Measurements from ENCODE around the gene ACBD3. TPM values are rescaled to one million over a fixed set of nuclear protein-coding genes. Genes with fewer than 3 reads are reported as not detected.

The ACBD3 gene
- total RNA-seq, 6 experiments from 2014 or later, result 14.6 to 23.6 (median 17.5) TPM

- intact Hi-C loops (cut with DNase I), result no loop called here
Observed at GRCh38 chr1:226107471-226108460, 78.8 kb downstream of the ACBD3 start.

GRCh38 chr1:226104671-226105121, 81.8 kb downstream of the ACBD3 start:
- intact Hi-C loops (cut with DNase I), result no loop called here
- TF ChIP-seq CTCF (IDR thresholded peaks at IDR 0.05), result no peak
- no peak for TF ChIP-seq POLR2A (IDR thresholded peaks at IDR 0.05)
- Histone ChIP-seq H3K36me3 (no peaks in the 10 kb centered on the region), H3K4me1 (peaks cover 0 to 9% (median 0%) of the 10 kb centered on the region in 4 donors), H3K4me3 (no peak overlapping the region), H3K27me3 (no peaks in the 10 kb centered on the region), H3K27ac (no peak overlapping the region), H3K9me3 (no peaks in the 10 kb centered on the region)
- WGBS (ENCODE audit: insufficient coverage, low coverage, low lambda C conversion rate, missing lambda C conversion rate), result 52% methylated on average over 7 of the region's 8 CpGs
- ATAC-seq (peak; percentile 25 to 53 (median 30)), DNase-seq (no peak)

More at GRCh38 chr1:226107471-226108460, 78.8 kb downstream of the ACBD3 start:
- 55% methylated on average over 2 of the region's 3 CpGs for WGBS (ENCODE audit: insufficient coverage, low coverage, low lambda C conversion rate, missing lambda C conversion rate)
- H3K36me3 ChIP-seq, result no peaks in the 10 kb centered on the region
- H3K9me3 ChIP-seq, result no peaks in the 10 kb centered on the region
- no peaks in the 10 kb centered on the region for H3K27me3 ChIP-seq
- ATAC-seq, result no peak
- H3K4me3 ChIP-seq, result no peak overlapping the region
- DNase-seq, result no peak
- H3K4me1 ChIP-seq, result peaks cover 0 to 9% (median 0%) of the 10 kb centered on the region in 4 donors
- TF ChIP-seq POLR2A (IDR thresholded peaks at IDR 0.05) (no peak), CTCF (IDR thresholded peaks at IDR 0.05) (no peak)
- H3K27ac ChIP-seq, result no peak overlapping the region

- H3K27me3 ChIP-seq, result no peaks in the 10 kb centered on the region
- TF ChIP-seq CTCF (IDR thresholded peaks at IDR 0.05) (no peak), POLR2A (IDR thresholded peaks at IDR 0.05) (no peak)
- H3K9me3 ChIP-seq, result no peaks in the 10 kb centered on the region
- H3K27ac ChIP-seq, result no peak overlapping the region
- peak overlapping the region; percentile 31 to 49 (median 35) for H3K4me3 ChIP-seq
- no peaks in the 10 kb centered on the region for H3K4me1 ChIP-seq
- ATAC-seq (peak; percentile 67 to 80 (median 70)), DNase-seq (peak in 1 of 3 donors; percentile 49)
- H3K36me3 ChIP-seq, result no peaks in the 10 kb centered on the region
- WGBS (ENCODE audit: insufficient coverage, low coverage, low lambda C conversion rate, missing lambda C conversion rate), result under 1% methylated on average over 21 of the region's 32 CpGs
- intact Hi-C loops (cut with DNase I), result no loop called here
Observed at GRCh38 chr1:226100436-226101391, 85.8 kb downstream of the ACBD3 start.

Data from right lobe of liver (tissue), 6 donors.